Colonic mucosa (tissue), 4 donors: ENCODE results near the gene SULT1C3. TPM values are rescaled to one million over a fixed set of nuclear protein-coding genes. Genes with fewer than 3 reads are reported as not detected.

ENCODE experiments used
- DNase-seq: peaks from one replicate; pipeline ENCODE4 v3.0.0-alpha.2; 2020
- H3K27ac ChIP-seq: fragments of 200-600 bp; one replicate; pipeline ENCODE4 v1.8.0; 2021
- H3K27me3 ChIP-seq: fragments of 200-600 bp; one replicate; pipeline ENCODE4 v1.8.0; 2021
- H3K36me3 ChIP-seq: fragments of 200-600 bp; one replicate; pipeline ENCODE4 v1.8.0; 2021
- H3K4me1 ChIP-seq: fragments of 200-600 bp; one replicate; pipeline ENCODE4 v1.8.0; 2021; ENCODE audit warnings: mild to moderate bottlenecking
- H3K4me3 ChIP-seq: fragments of 200-600 bp; one replicate; pipeline ENCODE4 v1.8.0; 2021
- H3K9ac ChIP-seq, 2 donors: one replicate each; pipeline ENCODE4 v1.7.0; 2013; ENCODE audit warnings: control low read depth in 2 of 2, low read depth in 2 of 2, low read length in 2 of 2
- H3K9me3 ChIP-seq: fragments of 200-600 bp; one replicate; pipeline ENCODE4 v1.8.0; 2021
- CTCF ChIP-seq: fragments of 200-600 bp; IDR thresholded peaks from one replicate; pipeline ENCODE4 v1.8.0; 2022; ENCODE audit warnings: antibody characterized with exemption, mild to moderate bottlenecking
- intact Hi-C: fragments of 100-400 bp; cut with DNase I; formaldehyde crosslinking; loops from one replicate; pipeline ENCODE4 v1.14.1; 2022
- total RNA-seq, 2 donors: library from RNA; stranded (reverse); fragmentation: NEBNext Ultra II Directional in 1 of 2; extraction: Animal tissue kit (Norgen Biotek cat#: 25700) in 1 of 2; gene quantifications; one replicate each; pipeline ENCODE4 v1.2.1, GENCODE V29; 2021
- donor health status: healthy.
- donor health status: DM: no; HTN: no; CAD: no.
- donor health status: DM: no; HTN: no; CAD: no.

The SULT1C3 gene
- total RNA-seq, 2 donors from 2014 or later, result 0.77 to 1.4 TPM

DNA sequence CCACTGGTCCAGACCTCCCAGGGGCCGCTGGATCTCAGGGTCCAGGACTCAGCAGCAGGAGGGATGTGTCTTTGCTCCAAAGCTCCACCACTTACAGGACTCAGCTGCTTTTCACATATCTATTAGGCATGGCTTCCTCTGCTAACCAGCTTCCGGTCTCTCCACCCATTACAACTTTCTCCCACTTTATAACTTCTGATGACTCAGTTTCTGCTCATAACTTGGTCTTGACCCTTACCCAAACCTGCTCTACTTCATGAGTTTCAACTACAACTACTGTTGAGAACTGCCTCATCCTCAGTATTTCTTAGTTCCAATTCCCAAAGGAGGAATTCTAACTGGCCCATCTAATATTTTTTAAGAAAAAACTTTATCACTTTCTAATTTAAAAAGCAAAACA, 66.1 kb downstream of the SULT1C3 start:
- H3K27ac ChIP-seq, result no peak overlapping the region
- no peaks in the 10 kb centered on the region for H3K9me3 ChIP-seq
- no peaks in the 10 kb centered on the region for H3K4me1 ChIP-seq
- no peaks in the 10 kb centered on the region for H3K36me3 ChIP-seq
- no peak overlapping the region for H3K4me3 ChIP-seq
- TF ChIP-seq CTCF, result no peak
- intact Hi-C loops, result no loop called here
- no peak for DNase-seq
- H3K27me3 ChIP-seq, result no peaks in the 10 kb centered on the region
- H3K9ac ChIP-seq, result no peak overlapping the region

DNA sequence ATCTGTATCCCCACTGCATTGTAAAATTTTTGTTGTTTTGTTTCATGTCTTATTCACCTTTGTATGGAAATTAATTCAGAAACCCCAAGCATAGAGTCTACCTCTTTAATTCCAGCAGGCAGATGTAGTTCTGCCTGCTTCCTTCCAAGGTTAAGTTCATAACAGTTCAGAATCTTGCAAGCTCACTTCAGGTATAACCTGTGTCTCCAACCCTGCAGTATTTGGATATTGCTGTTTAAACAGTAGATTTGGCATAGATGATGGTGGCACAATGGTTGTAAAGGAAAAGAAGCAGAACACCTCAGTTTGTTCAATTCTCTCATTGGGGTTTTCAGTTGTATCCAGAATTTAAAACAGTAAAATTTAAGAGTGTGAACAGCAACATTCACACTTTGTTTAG, 70.1 kb downstream of the SULT1C3 start:
- no peak overlapping the region for H3K4me3 ChIP-seq

More for the DNA sequence above, 70.1 kb downstream of the SULT1C3 start:
- TF ChIP-seq CTCF, result no peak
- intact Hi-C loops, result no loop called here
- Histone ChIP-seq H3K27ac (no peak overlapping the region), H3K9ac (no peak overlapping the region), H3K27me3 (no peaks in the 10 kb centered on the region), H3K4me1 (peaks cover 12% of the 10 kb centered on the region), H3K9me3 (no peaks in the 10 kb centered on the region), H3K36me3 (no peaks in the 10 kb centered on the region)
- no peak for DNase-seq

Other genes with a start within 250 kb of the SULT1C3 start
- gene SULT1C2, start 48.9 kb downstream of the SULT1C3 start, total RNA-seq, result 1 to 10 TPM; 5.3 to 6.1 TPM
- 1 to 10 TPM in 1 of 2 donors, under 1 TPM in 1; 0.59 to 2.0 TPM for gene SULT1C4, start 138.0 kb downstream of the SULT1C3 start, total RNA-seq
- 100 to 1,000 TPM in 1 of 2 donors, 10 to 100 TPM in 1; 57.9 to 101 TPM for gene GCC2, start 209.2 kb downstream of the SULT1C3 start, total RNA-seq